ENCODE results near the gene STS. TPM values are rescaled to one million over a fixed set of nuclear protein-coding genes. Genes with fewer than 3 reads are reported as not detected.

The STS gene
- total and polyA plus RNA-seq, 2 of the 8 experiments (the other 6 are each of a cell fraction or from before 2014, with no cell fraction given): 0.67 to 1.5 TPM

GRCh38 chrX:7194606-7195005, 47.1 kb downstream of the STS start:
- Histone ChIP-seq H3K18ac (ENCODE audit: extremely low read depth, low read length) (no peak overlapping the region), H2BK120ac (replicated peaks; ENCODE audit: low read depth, low read length) (no peak overlapping the region), H2AFZ (ENCODE audit: low read length) (no peak overlapping the region), H2BK12ac (ENCODE audit: low read depth, low read length) (no peak overlapping the region), H3K23ac (ENCODE audit: insufficient read length) (no peak overlapping the region), H3K56ac (replicated peaks; ENCODE audit: insufficient read length, low read depth, low read length) (no peak overlapping the region), H3K79me2 (ENCODE audit: control insufficient read depth in 1 of 2, insufficient read depth in 2 of 2, low read length in 2 of 2) (no peaks in the 10 kb centered on the region), H3K9me3 (ENCODE audit: insufficient read depth in 2 of 2, low read depth in 1 of 2, low read length in 1 of 2) (no peaks in the 10 kb centered on the region), H3K36me3 (ENCODE audit: control insufficient read depth in 2 of 4, insufficient read depth in 4 of 4, low read length in 3 of 4) (no peaks in the 10 kb centered on the region), H3K4me1 (replicated peaks in 1 of 4; ENCODE audit: control insufficient read depth in 3 of 4, insufficient read depth in 4 of 4, low read length in 3 of 4) (no peaks in the 10 kb centered on the region), H3K27me3 (replicated peaks in 1 of 4; ENCODE audit: control insufficient read depth in 3 of 4, extremely low read depth in 1 of 4, insufficient read depth in 3 of 4, low read length in 3 of 4) (no peaks in the 10 kb centered on the region), H3K79me1 (ENCODE audit: low read depth, low read length) (no peaks in the 10 kb centered on the region), H3K14ac (ENCODE audit: insufficient read length) (no peak overlapping the region), H2BK15ac (ENCODE audit: low read length) (no peak overlapping the region), H3K4me2 (ENCODE audit: insufficient read depth in 1 of 2, low read depth in 2 of 2, low read length in 2 of 2) (no peak overlapping the region), H4K20me1 (replicated peaks in 1 of 2; ENCODE audit: control insufficient read depth in 1 of 2, insufficient read depth in 2 of 2, low read length in 2 of 2) (no peaks in the 10 kb centered on the region), H2BK5ac (ENCODE audit: low read depth, low read length) (no peak overlapping the region), H4K8ac (ENCODE audit: extremely low read depth, insufficient read depth, low read length) (no peak overlapping the region), H2AK5ac (ENCODE audit: low read depth, low read length) (no peak overlapping the region), H3K4me3 (ENCODE audit: extremely low read depth in 1 of 4, insufficient read depth in 2 of 4, low read depth in 3 of 4, low read length in 4 of 4) (no peak overlapping the region), H4K5ac (ENCODE audit: insufficient read length, low read depth, low read length) (no peak overlapping the region), H3K23me2 (ENCODE audit: low read depth, low read length) (no peaks in the 10 kb centered on the region), H3K4ac (replicated peaks; ENCODE audit: insufficient read length, low read depth, low read length) (no peak overlapping the region), H2BK20ac (ENCODE audit: low read length) (no peak overlapping the region), H3K27ac (ENCODE audit: low read depth, low read length) (no peak overlapping the region), H3K9ac (replicated peaks in 1 of 4; ENCODE audit: extremely low read depth in 1 of 4, low read depth in 3 of 4, low read length in 3 of 4) (no peak overlapping the region), H4K91ac (replicated peaks; ENCODE audit: insufficient read length, low read length) (no peak overlapping the region)
- CTCF ChIA-PET (ENCODE audit: partially characterized antibody): no interaction called here
- 96% methylated on average over 11 of the region's 11 CpGs; no CpG with 5 or more reads in 1 of the 2 experiments for WGBS, 2 experiments (ENCODE audit: extremely low coverage in 1 of 2, insufficient coverage in 1 of 2, insufficient read length in 1 of 2, insufficient replicate concordance in 2 of 2, low coverage in 1 of 2, low lambda C conversion rate in 2 of 2, missing lambda C conversion rate in 1 of 2)
- FAIRE-seq (no peak), DNase-seq (ENCODE audit: low read depth in 1 of 2, low spot score in 2 of 2) (no peak)
- no peak for TF ChIP-seq TAF1 (IDR thresholded peaks at IDR 0.05; ENCODE audit: low read depth, low read length)
- POLR2A ChIA-PET (ENCODE audit: partially characterized antibody): no interaction called here

Small RNAs within 50 kb of the gene (microRNA-seq; reads per million reads assigned to microRNA genes)
- gene MIR4767 (ENCODE audit: borderline microRNAs expressed in 2 of 2, borderline number of aligned reads in 2 of 2, borderline replicate concordance in 1 of 2): 0 reads per million in 2 experiments

Small RNAs within 50 kb of the gene (small RNA-seq; reads per million reads assigned to genes)
- gene MIR4767 (ENCODE audit: insufficient read depth): not detected

Other genes starting within 250 kb of the STS start
- 27.2 and 29.4 TPM in 2 replicates for gene PUDP, start 441 bp downstream of the STS start, total RNA-seq (2021; fragmentation: NEBNext Ultra II Directional; extraction: Animal tissue kit (Norgen Biotek cat#: 25700))
- gene PUDP, start 441 bp downstream of the STS start, polyA plus RNA-seq (2011; rRNA removed): 21.8 and 30.2 TPM in 2 replicates